ENCODE data around the gene CCDC178. TPM values are rescaled to one million over a fixed set of nuclear protein-coding genes. Genes with fewer than 3 reads are reported as not detected.

The CCDC178 gene
- total RNA-seq, 1 donor from 2014 or later, result not detected

GRCh38 chr18:32920796-32921787 is 519.4 kb downstream of the CCDC178 start:
- intact Hi-C loops (cut with micrococcal nuclease), result no loop called here

- intact Hi-C loops (cut with micrococcal nuclease), result no loop called here
Measured at GRCh38 chr18:32919799-32920198, 520.7 kb downstream of the CCDC178 start.

DNA sequence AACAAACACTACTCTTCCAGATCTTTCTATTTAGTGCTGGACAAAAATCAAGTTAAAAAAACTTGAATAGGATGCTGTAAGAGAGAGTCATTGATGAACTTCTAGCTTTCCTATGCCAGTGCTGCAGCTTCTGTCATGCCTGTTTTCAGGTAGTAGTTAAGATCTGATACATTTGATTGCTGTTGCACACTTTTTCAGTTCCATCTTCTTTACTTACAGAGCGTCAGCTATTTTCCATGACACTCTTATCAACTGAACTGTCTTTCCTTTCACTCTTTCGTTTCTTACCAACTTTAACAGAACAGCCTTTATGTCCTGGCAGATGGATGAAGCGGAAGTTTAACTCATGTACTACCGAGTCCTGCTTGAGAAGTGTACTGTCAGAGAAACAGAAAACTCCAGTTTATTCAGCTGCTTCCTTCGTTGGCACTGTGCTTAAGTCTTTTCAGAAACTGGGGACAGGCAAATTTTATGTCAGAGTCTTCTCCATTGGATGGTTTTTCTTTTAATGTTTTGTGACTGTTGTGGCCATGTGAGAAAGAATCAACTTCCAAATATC is 521.8 kb downstream of the CCDC178 start:
- intact Hi-C loops (cut with micrococcal nuclease), result no loop called here

DNA sequence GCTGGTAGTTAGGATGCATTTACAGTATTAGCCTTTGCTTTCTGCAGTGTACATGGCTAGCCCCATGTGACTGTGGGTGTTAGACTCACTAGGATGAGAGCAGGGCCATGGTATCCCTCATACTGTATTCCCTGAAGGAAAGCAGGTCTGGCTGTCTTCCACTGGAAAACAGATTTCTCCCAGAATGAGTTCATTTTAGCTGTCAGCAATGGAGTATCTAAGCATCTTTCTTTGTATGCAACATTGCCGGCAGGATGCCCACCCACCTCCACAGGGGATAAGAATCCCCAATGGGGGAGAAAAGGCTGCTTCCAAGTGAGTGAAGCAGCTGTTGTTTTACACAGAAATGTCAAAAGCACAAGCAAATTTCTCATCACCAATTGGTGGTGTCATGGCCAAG is 525.0 kb downstream of the CCDC178 start:
- intact Hi-C loops (cut with micrococcal nuclease), result no loop called here

DNA sequence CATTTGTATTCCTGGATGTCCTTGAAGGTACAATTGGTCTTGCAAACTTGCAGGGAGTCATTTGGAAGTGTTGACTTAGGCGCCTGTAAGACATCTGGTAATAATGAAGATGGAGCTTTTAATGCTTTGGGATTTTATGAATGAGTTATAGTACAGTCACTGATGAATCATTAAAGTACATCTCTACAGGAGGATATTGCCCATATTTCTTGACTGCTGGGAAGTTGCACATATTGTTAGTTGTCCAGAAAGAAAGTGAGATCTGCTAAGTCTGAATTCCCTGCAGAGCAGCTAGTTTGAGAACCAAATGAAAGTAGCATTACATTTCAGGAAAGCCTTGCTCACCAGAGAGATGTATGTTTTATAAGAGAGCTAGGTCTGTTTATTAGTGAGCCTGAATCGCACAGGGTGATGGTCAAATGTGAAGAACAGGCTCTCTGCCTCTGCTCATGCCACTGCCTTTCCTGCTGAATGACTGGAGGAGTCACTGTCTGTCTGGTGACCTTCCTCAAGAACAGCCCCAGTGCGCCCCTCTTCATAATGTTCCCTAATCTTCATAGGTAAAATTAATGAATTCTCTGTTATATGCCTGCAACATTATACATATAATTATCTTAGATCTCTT is 528.7 kb downstream of the CCDC178 start:
- intact Hi-C loops (cut with micrococcal nuclease), result no loop called here

DNA sequence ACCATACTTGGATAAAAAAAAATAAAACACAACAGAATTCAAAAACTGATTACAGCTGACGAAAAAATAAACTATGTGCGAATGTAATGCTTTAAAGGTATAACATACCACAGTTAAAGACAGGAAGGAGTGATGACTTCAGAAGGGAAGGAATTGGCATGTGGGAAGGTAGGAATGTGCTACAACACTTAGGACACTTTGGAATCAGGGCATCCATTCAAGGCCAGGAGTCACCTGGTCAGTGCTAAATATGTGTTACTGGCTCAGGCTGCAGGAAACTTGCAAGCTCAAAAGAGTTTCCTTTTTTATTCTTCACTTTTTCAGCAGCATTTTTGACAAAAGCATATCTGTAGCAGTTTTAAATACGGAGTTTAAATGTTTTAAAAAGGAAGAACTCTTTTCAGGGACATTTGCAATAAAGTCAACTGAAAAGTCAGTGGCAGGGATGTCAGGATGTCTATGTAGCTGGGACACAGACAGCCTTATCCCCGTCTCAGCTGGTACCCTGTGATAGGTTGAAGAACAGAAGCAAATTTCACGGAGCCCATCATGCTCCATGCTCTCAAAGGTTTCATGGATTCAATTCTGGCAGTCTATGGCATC is 529.7 kb downstream of the CCDC178 start:
- intact Hi-C loops (cut with micrococcal nuclease), result no loop called here

- intact Hi-C loops (cut with micrococcal nuclease), result no loop called here
Measured at GRCh38 chr18:32909798-32910561, 530.5 kb downstream of the CCDC178 start.

DNA sequence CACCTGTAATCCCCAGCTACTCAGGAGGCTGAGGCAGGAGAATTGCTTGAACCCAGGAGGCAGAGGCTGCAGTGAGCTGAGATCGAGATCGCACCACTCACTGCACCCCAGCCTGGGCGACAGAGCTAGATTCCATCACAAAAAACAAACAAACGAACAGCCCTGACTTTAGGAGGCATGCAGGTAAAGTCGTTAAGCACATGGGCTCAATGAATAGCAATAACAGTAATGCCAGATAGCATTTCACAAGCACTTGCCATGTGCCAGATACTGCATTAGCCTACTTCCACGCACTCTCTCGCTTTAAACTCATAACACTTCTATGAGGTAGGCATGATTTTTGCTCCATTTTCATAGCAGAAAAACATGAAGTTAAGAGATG is 532.1 kb downstream of the CCDC178 start:
- intact Hi-C loops (cut with micrococcal nuclease), result no loop called here

DNA sequence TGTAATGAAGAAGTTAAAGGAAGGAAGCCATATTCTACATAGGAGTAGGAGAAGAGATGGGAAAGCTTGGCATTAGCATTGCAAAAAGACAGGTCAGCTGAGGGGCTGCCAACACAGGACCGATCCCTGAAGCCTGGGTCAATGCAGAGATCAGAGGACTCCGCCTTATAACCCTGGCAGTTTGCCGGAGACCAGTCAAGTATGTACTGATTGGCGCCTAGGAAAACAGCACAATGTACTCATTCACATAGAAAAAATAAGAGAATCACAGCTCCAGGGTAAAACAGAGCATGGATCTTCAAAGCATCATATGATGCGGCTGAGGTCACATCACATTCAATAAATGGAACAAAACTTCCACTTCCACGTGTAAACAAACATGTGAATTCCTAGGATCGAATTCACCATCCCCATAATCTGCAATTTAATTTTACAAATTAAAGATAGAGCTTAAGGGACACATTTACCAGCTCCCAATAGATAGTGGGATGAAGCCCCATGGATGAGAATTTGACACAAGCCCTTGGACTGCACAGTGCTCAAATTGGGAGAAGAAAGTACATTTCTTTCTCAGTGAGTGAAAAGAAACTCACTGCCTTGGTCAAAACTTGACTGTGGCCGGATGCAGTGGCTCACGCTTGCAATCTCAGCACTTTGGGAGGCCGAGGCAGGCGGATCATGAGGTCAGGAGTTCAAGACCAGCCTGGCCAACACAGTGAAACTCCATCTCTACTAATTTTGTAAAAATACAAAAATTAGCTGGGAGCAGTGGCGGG is 532.7 kb downstream of the CCDC178 start:
- intact Hi-C loops (cut with micrococcal nuclease), result no loop called here

GRCh38 chr18:32907311-32907585 is 533.3 kb downstream of the CCDC178 start:
- intact Hi-C loops (cut with micrococcal nuclease), result no loop called here

GRCh38 chr18:32906506-32907310 is 533.8 kb downstream of the CCDC178 start:
- intact Hi-C loops (cut with micrococcal nuclease), result no loop called here

GRCh38 chr18:32905651-32906050 is 534.9 kb downstream of the CCDC178 start:
- intact Hi-C loops (cut with micrococcal nuclease), result no loop called here

- intact Hi-C loops (cut with micrococcal nuclease), result no loop called here
Measured at GRCh38 chr18:32902568-32903330, 537.8 kb downstream of the CCDC178 start.

DNA sequence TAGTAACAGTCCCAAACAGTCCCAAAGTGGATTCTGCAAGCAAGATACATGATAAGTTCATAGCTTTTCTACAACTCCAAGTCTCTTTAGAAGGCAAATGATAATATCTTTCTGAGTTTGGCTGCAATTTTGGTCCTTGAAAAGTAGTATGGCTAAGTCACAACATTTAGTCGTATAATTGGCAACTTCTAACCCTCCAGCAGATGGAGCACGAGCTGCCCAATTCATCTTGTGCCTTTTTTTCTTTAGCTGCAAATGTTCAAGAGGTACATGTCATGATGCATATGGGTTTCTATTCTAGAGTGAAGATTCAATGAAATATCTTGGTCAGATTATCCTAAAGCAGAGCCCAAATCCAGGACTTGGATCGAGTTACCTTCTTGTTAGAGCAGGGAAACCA is 540.7 kb downstream of the CCDC178 start:
- intact Hi-C loops (cut with micrococcal nuclease), result no loop called here

GRCh38 chr18:32896776-32897547 is 543.6 kb downstream of the CCDC178 start:
- intact Hi-C loops (cut with micrococcal nuclease), result no loop called here

DNA sequence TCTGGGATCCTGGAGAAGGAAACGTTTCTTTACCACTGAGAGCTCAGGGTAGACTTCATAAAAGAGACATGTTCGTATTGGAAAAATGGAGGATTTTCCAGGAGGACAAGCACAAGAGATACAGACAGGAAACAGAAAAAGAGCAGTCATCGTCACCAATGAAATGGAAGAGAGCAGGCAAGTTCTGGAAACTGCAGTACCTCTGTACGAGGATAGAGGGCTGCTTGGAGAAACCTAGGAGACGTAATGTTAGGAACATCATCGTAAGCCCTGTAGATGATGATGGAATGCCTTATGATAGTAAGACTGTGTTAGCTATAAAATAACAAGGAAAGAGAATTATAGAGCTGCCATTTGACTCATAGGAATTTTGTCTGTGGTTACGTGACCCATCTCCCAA is 546.6 kb downstream of the CCDC178 start:
- intact Hi-C loops (cut with micrococcal nuclease), result no loop called here

- intact Hi-C loops (cut with micrococcal nuclease), result no loop called here
Measured at GRCh38 chr18:32891797-32892196, 548.7 kb downstream of the CCDC178 start.

GRCh38 chr18:32891130-32891529 is 549.4 kb downstream of the CCDC178 start:
- intact Hi-C loops (cut with micrococcal nuclease), result no loop called here

Data from T-helper 2 cell treated with Interferon-gamma antibody and Interleukin-4, amounts not matched to agents 100 ng/mL and 5 ng/mL, for 36 hours (primary cell).